ENCODE data around the gene FASN.
A peak's percentile ranks its signal among the peaks of the same experiment; 100 is the strongest.
"Not testable (repeated sequence)": the region's sequence is repeated elsewhere in the genome, so short reads cannot be mapped to it uniquely, and the experiment has no call there.

FASN gene

GRCh38 chr17:82098169-82098938, at the start of gene FASN:
Gene FASN, minus strand, starts transcription at chr17:82098236. Its CDS starts 1,791 bp downstream, at chr17:82096445.
- DNase-seq, result peak; percentile 88 to 90

GRCh38 chr17:82146663-82147654, 48.9 kb upstream of the FASN start:
- no peak for DNase-seq

GRCh38 chr17:82145550-82146155, 47.6 kb upstream of the FASN start:
- no peak for DNase-seq

GRCh38 chr17:82143333-82143732, 45.3 kb upstream of the FASN start:
- DNase-seq, result no peak

- not testable (repeated sequence) for DNase-seq
These were observed 41.9 kb upstream of the FASN start for GRCh38 chr17:82139961-82140360.

- no peak for DNase-seq
These were observed 40.5 kb upstream of the FASN start for GRCh38 chr17:82138511-82138992.

- DNase-seq, result no peak
These were observed 36.1 kb upstream of the FASN start for GRCh38 chr17:82134101-82134500.

- DNase-seq, result not testable (repeated sequence)
These were observed 35.3 kb upstream of the FASN start for GRCh38 chr17:82133166-82133953.

GRCh38 chr17:82129095-82129494, 31.1 kb upstream of the FASN start:
- no peak for DNase-seq

GRCh38 chr17:82128287-82128686, 30.3 kb upstream of the FASN start:
- DNase-seq, result no peak

GRCh38 chr17:82127704-82128103, 29.7 kb upstream of the FASN start:
- DNase-seq, result no peak

- no peak for DNase-seq
These were observed 29.2 kb upstream of the FASN start for GRCh38 chr17:82127315-82127595.

GRCh38 chr17:82126556-82127314, 28.7 kb upstream of the FASN start:
- peak; percentile 58 to 64 for DNase-seq

- DNase-seq, result no peak
These were observed 26.1 kb upstream of the FASN start for GRCh38 chr17:82124101-82124500.

GRCh38 chr17:82121660-82122629, 23.9 kb upstream of the FASN start:
- no peak for DNase-seq

GRCh38 chr17:82121246-82121645, 23.2 kb upstream of the FASN start:
- DNase-seq, result no peak

- DNase-seq, result no peak
These were observed 22.1 kb upstream of the FASN start for GRCh38 chr17:82120148-82120547.

- no peak for DNase-seq
These were observed 20.9 kb upstream of the FASN start for GRCh38 chr17:82118815-82119380.

GRCh38 chr17:82118168-82118814, 20.3 kb upstream of the FASN start:
- no peak for DNase-seq
